Stomach (tissue), 4 donors: ENCODE measurements around the gene CD58.
"Not testable (repeated sequence)": the region's sequence is repeated elsewhere in the genome, so short reads cannot be mapped to it uniquely, and the experiment has no call there.

Experiments used
- POLR2A ChIP-seq, 4 donors: fragments of 450-650 bp; IDR thresholded peaks; one replicate each; pipeline ENCODE4 v1.6.1; 2016; ENCODE audit warnings: antibody characterized with exemption in 4 of 4, control low read depth in 2 of 4, mild to moderate bottlenecking in 1 of 4, moderate library complexity in 1 of 4
- TF ChIP-seq, protein P1 (sequence below), 7 experiments: fragments of 450-650 bp in 4 of 7; fragments of 200-600 bp in 3 of 7; sonication (generic) in 3 of 7; IDR thresholded peaks; one replicate each; pipeline ENCODE4 v1.5.1; 2016 to 2019; ENCODE audit warnings: antibody characterized with exemption in 7 of 7, control low read depth in 2 of 7, mild to moderate bottlenecking in 1 of 7

DNA sequence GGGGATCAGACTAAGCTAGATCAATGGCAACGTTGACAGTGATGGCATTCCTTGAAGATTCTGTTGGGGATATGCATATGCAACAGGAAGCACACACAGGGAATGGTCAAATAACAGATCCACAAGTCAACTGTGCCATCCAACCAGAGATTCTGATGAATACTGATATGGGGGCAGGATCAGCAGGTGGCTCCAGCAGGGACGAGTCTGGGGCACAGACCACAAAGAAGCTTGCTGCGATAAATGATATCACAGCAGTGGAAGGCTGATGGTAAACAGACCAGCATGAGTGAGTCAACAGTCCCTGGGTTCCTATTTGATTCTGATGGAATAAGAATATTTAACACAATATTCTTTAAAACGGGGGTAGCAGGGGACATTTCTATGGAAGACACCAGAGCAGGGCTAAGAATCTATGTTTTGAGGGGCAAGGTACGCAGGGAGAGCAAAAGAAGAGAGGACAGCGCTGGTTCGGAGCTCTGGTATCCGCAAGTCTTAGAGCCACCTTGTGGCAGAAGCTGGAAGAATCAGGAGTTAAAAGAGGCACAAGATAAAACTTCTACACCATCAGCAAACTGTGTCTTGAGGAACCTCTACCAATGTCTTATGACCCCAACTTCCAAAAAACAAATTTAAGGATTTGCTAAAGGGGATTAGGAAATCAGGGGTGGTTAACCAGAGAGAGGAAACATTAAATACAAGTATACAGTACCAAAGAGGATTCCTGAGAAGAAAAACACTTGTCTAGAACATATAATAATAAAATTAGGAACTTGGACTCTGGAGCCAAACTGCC lies 25.3 kb upstream of the CD58 start:
- not testable (repeated sequence) for TF ChIP-seq POLR2A (IDR thresholded peaks at IDR 0.05)
- TF ChIP-seq, protein P1, sequence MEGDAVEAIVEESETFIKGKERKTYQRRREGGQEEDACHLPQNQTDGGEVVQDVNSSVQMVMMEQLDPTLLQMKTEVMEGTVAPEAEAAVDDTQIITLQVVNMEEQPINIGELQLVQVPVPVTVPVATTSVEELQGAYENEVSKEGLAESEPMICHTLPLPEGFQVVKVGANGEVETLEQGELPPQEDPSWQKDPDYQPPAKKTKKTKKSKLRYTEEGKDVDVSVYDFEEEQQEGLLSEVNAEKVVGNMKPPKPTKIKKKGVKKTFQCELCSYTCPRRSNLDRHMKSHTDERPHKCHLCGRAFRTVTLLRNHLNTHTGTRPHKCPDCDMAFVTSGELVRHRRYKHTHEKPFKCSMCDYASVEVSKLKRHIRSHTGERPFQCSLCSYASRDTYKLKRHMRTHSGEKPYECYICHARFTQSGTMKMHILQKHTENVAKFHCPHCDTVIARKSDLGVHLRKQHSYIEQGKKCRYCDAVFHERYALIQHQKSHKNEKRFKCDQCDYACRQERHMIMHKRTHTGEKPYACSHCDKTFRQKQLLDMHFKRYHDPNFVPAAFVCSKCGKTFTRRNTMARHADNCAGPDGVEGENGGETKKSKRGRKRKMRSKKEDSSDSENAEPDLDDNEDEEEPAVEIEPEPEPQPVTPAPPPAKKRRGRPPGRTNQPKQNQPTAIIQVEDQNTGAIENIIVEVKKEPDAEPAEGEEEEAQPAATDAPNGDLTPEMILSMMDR (IDR thresholded peaks at IDR 0.05) = peak in 4 of 7 experiments; percentile 27 to 44 (median 36)
